PFSK-1 (cell line): ENCODE measurements around the gene CCDC127.

ENCODE experiments used
- FOXP2 ChIP-seq: optimal IDR thresholded peaks from 2 replicates; pipeline ENCODE3; 2011; ENCODE audit warnings: borderline replicate concordance, control low read depth, inconsistent platforms; ENCODE audit not compliant: insufficient read depth; ENCODE audit errors: extremely low read length, extremely low read depth
- POLR2AphosphoS5 ChIP-seq: IDR thresholded peaks from 2 replicates; pipeline ENCODE4 v1.6.1; 2012; ENCODE audit warnings: low read depth, mild to moderate bottlenecking, control low read depth, low read length, moderate library complexity
- SIN3A ChIP-seq: IDR thresholded peaks from 2 replicates; pipeline ENCODE4 v1.6.1; 2012; ENCODE audit warnings: mild to moderate bottlenecking, low read length, moderate library complexity, borderline replicate concordance; ENCODE audit not compliant: insufficient read depth
- TAF1 ChIP-seq: IDR thresholded peaks from 2 replicates; pipeline ENCODE4 v1.6.1; 2012; ENCODE audit warnings: low read length, control low read depth, borderline replicate concordance; ENCODE audit not compliant: insufficient read depth
- TF ChIP-seq, protein P1 (sequence below), 2 experiments: IDR thresholded peaks; 2 replicates each; pipeline versions ENCODE4 v1.6.1 to v1.8.0; 2011 to 2012; ENCODE audit warnings: low read depth in 2 of 2, low read length in 2 of 2, control low read depth in 1 of 2, inconsistent platforms in 1 of 2, mild to moderate bottlenecking in 1 of 2, moderate library complexity in 1 of 2; ENCODE audit not compliant: insufficient read depth in 1 of 2

The CCDC127 gene

DNA sequence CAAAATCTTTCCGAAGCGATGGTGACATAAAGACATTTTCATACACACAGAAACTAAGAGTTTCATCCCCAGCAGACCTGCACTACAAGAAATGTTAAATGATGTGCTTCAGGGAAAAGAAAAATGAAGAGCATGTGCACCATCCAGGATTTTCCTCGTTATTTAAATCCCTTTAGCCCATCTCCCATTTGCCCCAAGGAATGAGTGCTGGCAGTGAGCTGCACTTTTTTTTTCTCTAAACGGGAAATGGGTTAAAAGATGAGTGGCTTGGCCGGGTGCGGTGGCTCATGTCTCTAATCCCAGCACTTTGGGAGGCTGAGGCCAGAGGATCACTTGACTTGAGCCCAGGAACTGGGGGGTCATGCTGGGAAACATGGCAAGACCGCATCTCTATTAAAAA is 33.5 kb downstream of the CCDC127 start:
- no peak for TF ChIP-seq FOXP2

DNA sequence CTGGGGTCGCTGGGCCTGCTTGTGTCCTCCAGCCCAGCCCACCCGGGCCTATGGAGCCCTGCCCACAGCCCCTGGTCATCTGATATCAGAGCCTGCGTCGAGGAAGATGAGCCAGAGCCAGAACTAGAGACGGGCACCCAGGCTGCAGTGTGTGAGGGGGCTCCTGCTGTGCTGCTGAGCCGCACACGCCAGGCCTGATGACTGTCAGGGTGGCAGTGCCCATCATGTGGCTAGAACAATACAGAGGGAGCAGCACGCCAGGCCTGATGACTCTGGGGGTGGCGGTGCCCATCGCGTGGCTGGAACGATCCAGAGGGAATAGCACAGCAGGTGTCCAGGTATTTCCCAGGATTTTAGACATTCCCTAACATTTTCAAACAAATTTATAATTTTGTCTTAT is 35.8 kb downstream of the CCDC127 start:
- TF ChIP-seq SIN3A (no peak), TAF1 (no peak)
- TF ChIP-seq, protein P1, sequence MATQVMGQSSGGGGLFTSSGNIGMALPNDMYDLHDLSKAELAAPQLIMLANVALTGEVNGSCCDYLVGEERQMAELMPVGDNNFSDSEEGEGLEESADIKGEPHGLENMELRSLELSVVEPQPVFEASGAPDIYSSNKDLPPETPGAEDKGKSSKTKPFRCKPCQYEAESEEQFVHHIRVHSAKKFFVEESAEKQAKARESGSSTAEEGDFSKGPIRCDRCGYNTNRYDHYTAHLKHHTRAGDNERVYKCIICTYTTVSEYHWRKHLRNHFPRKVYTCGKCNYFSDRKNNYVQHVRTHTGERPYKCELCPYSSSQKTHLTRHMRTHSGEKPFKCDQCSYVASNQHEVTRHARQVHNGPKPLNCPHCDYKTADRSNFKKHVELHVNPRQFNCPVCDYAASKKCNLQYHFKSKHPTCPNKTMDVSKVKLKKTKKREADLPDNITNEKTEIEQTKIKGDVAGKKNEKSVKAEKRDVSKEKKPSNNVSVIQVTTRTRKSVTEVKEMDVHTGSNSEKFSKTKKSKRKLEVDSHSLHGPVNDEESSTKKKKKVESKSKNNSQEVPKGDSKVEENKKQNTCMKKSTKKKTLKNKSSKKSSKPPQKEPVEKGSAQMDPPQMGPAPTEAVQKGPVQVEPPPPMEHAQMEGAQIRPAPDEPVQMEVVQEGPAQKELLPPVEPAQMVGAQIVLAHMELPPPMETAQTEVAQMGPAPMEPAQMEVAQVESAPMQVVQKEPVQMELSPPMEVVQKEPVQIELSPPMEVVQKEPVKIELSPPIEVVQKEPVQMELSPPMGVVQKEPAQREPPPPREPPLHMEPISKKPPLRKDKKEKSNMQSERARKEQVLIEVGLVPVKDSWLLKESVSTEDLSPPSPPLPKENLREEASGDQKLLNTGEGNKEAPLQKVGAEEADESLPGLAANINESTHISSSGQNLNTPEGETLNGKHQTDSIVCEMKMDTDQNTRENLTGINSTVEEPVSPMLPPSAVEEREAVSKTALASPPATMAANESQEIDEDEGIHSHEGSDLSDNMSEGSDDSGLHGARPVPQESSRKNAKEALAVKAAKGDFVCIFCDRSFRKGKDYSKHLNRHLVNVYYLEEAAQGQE (IDR thresholded peaks at IDR 0.05; ENCODE audit: insufficient read depth in 1 of 2, low read depth in 2 of 2, low read length in 2 of 2) = no peak

DNA sequence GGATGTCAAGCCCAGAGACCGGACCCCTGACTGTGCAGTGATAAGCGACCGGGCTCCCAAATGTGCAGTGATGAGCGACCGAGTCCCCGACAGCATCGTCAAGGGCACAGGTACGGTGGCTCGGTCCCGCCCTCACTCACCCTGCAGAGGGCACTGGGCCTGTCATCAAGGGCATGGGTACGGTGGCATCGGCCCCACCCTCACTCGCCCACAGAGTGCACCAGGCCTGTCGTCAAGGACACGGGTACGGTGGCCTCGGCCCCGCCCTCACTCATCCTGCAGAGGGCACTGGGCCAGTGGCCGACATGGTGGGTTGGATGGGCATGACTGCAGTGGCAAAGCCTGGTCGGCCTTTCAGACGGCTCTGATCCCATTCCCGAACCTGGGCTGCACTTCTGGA is 36.4 kb downstream of the CCDC127 start:
- TF ChIP-seq FOXP2 (no peak), POLR2AphosphoS5 (no peak), TAF1 (no peak), SIN3A (no peak)
- TF ChIP-seq, protein P1 (IDR thresholded peaks at IDR 0.05; ENCODE audit: insufficient read depth in 1 of 2, low read depth in 2 of 2, low read length in 2 of 2) = no peak

DNA sequence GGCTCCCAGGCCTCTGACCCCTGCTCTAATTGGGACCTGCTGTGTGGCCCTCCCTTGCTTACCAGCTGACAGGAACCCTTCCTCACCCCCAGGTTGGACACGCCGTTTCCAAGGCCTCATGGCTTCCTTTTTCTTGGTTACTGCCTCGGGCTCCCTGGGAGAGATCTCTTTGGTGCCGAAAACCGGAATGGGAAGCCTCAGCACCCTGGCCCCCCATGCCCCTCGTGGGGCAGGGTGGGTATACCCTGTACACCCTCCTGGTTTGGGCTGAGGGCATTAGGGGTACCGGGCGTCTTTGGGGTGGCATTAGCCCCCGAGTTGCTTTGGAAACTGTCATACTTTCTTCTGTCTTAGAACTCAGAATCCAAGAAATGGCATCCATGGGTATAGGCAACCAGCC is 36.8 kb downstream of the CCDC127 start:
- TF ChIP-seq POLR2AphosphoS5 (no peak), FOXP2 (no peak), TAF1 (no peak)

DNA sequence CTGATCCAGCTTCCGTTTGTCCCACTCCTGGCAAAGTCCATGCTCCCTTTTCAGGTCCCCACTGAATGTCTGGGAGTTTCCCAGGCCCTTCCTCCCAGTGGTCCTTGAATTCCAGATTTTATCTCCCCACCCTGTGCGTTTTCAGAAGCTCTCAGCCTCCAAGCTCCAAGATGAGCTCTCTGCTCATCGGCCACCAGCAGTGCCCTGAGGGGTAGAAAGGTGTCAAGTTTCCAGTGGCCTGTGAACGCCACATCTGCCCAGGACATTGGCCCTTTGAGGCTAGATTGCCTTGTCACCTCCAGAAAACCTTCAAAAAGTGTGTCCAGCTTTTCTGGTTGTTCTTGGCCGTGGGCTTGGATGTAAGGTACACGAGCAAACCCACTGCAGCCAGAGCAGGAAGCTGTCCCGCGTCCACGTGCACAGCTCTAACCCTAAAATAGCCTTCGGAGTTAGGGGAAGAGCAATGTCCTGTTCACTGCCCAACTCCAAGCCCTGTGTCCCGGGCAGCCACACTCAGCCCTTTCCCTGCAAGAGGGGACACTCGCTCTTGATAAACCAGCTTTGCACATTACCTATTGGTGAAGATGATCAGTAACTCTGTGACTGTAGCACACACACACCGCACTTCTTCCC is 37.6 kb downstream of the CCDC127 start:
- no peak for TF ChIP-seq TAF1
- TF ChIP-seq POLR2AphosphoS5 = no peak
- TF ChIP-seq FOXP2 = no peak
- TF ChIP-seq, protein P1 (IDR thresholded peaks at IDR 0.05; ENCODE audit: insufficient read depth in 1 of 2, low read depth in 2 of 2, low read length in 2 of 2) = no peak
- TF ChIP-seq SIN3A = no peak

DNA sequence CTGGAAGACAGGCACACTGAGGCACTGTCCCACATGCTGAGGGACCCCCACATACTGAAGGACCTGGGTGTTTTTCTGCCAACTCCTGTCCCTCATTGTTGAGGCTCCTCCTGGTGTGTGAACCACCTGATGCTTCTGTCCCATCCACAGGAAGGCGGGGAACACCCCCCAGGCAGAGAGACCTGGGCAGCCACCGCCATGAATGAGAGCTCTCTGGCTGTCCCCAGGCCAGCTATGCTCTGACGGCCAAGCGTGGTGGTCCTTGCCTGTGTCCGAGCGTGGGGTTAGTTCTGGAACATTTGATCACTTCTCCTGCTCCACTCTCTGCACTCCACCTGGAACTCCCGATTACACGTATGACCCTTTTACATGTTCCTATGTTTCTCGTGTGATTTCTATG is 38.6 kb downstream of the CCDC127 start:
- TF ChIP-seq POLR2AphosphoS5 = no peak
- TF ChIP-seq FOXP2 = no peak
- no peak for TF ChIP-seq SIN3A
- no peak for TF ChIP-seq TAF1
- TF ChIP-seq, protein P1 (IDR thresholded peaks at IDR 0.05; ENCODE audit: insufficient read depth in 1 of 2, low read depth in 2 of 2, low read length in 2 of 2) = no peak
